ENCODE data around the gene PLEKHJ1.

PLEKHJ1 gene

DNA sequence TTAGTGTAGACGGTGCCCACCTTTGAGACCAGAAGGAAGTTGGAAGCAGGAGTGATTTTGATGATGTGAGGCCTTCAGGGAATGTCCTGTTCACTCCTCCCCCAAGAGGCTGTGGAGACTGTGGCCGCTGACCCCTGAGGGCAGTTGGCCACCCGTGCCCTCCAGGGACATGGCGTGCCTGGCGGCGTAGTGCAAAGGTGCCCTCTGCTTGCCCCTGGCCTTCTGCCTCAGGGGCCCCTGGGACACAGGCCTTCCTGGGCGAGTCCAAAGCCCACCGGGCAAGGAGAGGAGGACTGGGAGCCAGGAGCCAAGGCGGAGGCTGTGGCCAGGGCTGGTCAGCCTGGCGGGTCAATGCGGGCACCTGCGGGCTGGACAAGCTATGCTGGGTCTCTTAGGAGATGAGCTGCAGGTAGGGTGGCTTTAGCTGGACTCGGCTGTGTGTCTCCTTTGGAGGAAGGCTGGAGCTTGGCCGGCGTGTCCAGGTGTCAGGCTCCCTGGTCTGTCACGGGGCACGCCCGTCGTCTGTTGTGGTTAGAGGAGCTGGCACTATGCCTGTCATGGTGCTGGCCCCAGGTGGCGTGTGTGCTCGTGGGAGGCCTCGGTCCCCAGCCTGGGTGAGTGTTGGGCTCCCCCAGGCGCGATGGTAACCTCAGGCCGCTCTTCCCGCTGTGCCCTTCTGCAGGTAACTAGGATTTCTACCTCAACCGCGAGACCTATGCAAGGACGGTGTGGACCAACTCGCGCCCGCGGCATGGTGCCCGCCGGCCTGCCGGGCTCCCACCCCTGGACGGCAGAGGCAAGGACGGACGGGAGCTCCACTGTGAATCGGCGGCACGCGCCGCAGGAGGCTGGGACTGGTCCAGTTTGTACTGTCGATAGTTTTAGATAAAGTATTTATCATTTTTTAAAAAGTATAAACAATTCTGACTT is 6.8 kb downstream of the PLEKHJ1 start:
- no peak overlapping the region for H3K27ac ChIP-seq (ENCODE audit: low read length)
- H3K27me3 ChIP-seq (ENCODE audit: low read depth, low read length), result no peaks in the 10 kb centered on the region
- H3K4me3 ChIP-seq (ENCODE audit: low read depth in 1 of 2, low read length in 2 of 2), result no peak overlapping the region
- H3K36me3 ChIP-seq (ENCODE audit: control insufficient read depth in 1 of 2, insufficient read depth in 2 of 2, low read length in 2 of 2), result peaks cover 11 to 87% of the 10 kb centered on the region in 2 donors
- no peaks in the 10 kb centered on the region for H3K9me3 ChIP-seq (ENCODE audit: control insufficient read depth in 1 of 2, low read length in 2 of 2)
- no peaks in the 10 kb centered on the region for H3K4me1 ChIP-seq (ENCODE audit: control insufficient read depth in 1 of 2, insufficient read depth in 2 of 2, low read length in 2 of 2)

DNA sequence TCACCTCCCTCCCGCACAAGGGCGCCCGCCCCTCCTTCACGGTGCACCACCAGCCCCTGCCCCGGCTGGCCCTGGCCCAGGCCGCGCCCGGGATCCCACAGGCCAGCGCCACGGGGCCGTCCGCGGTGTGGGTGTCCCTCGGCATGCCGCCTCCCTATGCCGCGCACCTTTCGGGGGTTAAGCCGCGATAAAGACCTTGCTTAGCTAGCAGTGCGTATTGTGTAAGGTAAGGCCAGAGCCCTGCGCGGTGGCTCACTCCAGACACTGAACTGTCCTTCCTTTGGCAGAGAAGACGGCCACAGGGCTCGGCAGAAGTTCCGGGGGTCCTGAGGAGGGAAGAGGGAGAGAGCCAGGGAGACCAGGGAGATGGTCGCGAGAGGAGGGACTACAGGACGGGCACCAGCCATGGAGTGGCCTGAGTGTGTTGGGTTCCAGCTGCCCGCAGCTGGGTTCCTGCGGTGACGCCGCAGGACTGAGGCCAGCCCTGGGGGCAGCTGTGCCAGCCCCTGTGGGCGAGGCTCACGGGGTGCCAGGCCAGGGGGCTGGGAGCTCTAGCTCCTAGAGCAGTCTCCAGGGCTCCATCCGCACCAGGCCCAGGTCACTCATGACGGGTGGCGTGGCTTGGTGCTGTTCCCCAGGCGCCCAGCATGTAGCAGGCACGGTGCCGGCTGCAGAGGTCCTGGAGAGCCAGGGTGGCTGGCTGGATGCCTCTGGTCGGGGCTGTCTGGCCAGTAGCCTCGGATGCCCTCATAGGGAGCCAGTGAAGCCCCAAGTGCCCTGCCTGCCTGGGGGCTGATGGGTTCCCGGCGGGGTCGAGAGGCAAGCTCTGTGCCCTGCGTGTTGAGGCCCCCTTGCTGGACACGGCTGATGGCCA is 7.7 kb downstream of the PLEKHJ1 start:
- Histone ChIP-seq H3K36me3 (ENCODE audit: control insufficient read depth in 1 of 2, insufficient read depth in 2 of 2, low read length in 2 of 2) (peaks cover 18 to 92% of the 10 kb centered on the region in 2 donors), H3K27me3 (ENCODE audit: low read depth, low read length) (no peaks in the 10 kb centered on the region), H3K27ac (ENCODE audit: low read length) (no peak overlapping the region), H3K9me3 (ENCODE audit: control insufficient read depth in 1 of 2, low read length in 2 of 2) (no peaks in the 10 kb centered on the region), H3K4me3 (ENCODE audit: low read depth in 1 of 2, low read length in 2 of 2) (no peak overlapping the region), H3K4me1 (ENCODE audit: control insufficient read depth in 1 of 2, insufficient read depth in 2 of 2, low read length in 2 of 2) (no peaks in the 10 kb centered on the region)

DNA sequence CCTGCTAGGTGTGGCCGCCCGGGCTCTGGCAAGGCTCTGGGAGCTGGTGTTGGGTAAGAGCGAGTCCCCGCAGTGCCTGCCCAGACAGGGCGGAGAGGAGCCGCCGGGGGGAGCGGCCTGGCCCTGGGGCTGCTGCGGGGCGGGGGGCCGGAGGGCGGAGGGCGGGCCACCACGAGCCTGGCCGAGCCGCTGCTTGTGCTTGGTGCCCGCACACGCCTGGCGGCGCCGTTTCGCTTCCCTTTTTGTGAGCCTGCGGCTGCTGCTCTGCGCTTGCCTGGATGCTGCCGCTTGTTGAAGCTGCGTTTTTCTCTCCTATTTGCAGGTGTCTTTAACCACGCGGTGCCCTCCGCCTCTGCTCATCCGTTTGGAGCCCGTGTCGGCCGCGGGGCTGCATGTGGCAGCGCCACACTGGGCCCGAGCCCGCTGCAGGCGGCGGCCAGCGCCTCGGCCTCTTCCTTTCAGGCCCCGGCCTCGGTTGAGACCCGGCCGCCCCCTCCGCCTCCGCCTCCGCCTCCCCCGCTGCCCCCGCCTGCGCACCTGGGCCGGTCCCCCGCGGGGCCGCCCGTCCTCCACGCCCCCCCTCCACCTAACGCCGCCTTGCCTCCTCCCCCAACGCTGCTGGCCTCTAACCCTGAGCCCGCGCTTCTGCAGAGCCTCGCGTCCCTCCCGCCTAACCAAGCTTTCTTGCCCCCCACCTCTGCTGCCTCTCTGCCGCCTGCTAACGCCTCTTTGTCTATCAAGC is 8.5 kb downstream of the PLEKHJ1 start:
- Histone ChIP-seq H3K4me1 (ENCODE audit: control insufficient read depth in 1 of 2, insufficient read depth in 2 of 2, low read length in 2 of 2) (no peaks in the 10 kb centered on the region), H3K9me3 (ENCODE audit: control insufficient read depth in 1 of 2, low read length in 2 of 2) (no peaks in the 10 kb centered on the region), H3K36me3 (ENCODE audit: control insufficient read depth in 1 of 2, insufficient read depth in 2 of 2, low read length in 2 of 2) (peaks cover 18 to 84% of the 10 kb centered on the region in 2 donors), H3K27me3 (ENCODE audit: low read depth, low read length) (no peaks in the 10 kb centered on the region), H3K4me3 (ENCODE audit: low read depth in 1 of 2, low read length in 2 of 2) (no peak overlapping the region), H3K27ac (ENCODE audit: low read length) (no peak overlapping the region)

DNA sequence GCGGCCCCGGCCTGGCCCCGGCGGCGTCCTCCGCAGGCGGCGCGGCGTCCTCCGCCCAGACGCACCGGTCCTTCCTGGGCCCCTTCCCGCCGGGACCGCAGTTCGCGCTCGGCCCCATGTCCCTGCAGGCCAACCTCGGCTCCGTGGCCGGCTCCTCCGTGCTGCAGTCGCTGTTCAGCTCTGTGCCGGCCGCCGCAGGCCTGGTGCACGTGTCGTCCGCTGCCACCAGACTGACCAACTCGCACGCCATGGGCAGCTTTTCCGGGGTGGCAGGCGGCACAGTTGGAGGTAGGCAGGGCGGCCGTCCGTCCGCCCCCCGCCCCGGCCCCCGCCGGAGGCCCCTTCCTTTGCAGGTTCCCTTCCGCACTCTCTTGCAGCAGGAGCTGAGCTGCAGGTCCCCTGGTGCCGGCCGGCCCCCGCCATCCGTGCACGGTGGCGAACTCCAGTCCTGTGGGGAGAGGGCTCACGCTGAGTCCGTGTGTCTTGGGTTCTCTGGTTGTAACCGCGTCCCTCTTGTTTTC is 9.2 kb downstream of the PLEKHJ1 start:
- Histone ChIP-seq H3K36me3 (ENCODE audit: control insufficient read depth in 1 of 2, insufficient read depth in 2 of 2, low read length in 2 of 2) (peaks cover 18 to 82% of the 10 kb centered on the region in 2 donors), H3K4me1 (ENCODE audit: control insufficient read depth in 1 of 2, insufficient read depth in 2 of 2, low read length in 2 of 2) (no peaks in the 10 kb centered on the region), H3K27ac (ENCODE audit: low read length) (no peak overlapping the region), H3K4me3 (ENCODE audit: low read depth in 1 of 2, low read length in 2 of 2) (no peak overlapping the region), H3K9me3 (ENCODE audit: control insufficient read depth in 1 of 2, low read length in 2 of 2) (no peaks in the 10 kb centered on the region), H3K27me3 (ENCODE audit: low read depth, low read length) (no peaks in the 10 kb centered on the region)

DNA sequence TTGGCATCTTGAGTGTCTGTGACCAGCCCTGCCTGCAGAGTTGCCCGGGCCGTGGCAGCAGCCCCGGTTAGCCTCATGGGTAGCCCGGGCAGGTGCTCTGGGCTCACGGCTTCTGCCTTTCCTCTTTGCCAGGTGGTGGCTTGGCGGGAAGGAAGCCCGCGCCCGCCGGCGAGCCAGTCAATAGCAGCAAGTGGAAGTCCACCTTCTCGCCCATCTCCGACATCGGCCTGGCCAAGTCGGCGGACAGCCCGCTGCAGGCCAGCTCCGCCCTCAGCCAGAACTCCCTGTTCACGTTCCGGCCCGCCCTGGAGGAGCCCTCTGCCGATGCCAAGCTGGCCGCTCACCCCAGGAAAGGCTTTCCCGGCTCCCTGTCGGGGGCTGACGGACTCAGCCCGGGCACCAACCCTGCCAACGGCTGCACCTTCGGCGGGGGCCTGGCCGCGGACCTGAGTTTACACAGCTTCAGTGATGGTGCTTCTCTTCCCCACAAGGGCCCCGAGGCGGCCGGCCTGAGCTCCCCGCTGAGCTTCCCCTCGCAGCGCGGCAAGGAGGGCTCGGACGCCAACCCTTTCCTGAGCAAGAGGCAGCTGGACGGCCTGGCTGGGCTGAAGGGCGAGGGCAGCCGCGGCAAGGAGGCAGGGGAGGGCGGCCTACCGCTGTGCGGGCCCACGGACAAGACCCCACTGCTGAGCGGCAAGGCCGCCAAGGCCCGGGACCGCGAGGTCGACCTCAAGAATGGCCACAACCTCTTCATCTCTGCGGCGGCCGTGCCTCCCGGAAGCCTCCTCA is 9.9 kb downstream of the PLEKHJ1 start:
- H3K27ac ChIP-seq (ENCODE audit: low read length), result no peak overlapping the region
- H3K4me3 ChIP-seq (ENCODE audit: low read depth in 1 of 2, low read length in 2 of 2), result no peak overlapping the region
- peaks cover 18 to 79% of the 10 kb centered on the region in 2 donors for H3K36me3 ChIP-seq (ENCODE audit: control insufficient read depth in 1 of 2, insufficient read depth in 2 of 2, low read length in 2 of 2)
- no peaks in the 10 kb centered on the region for H3K9me3 ChIP-seq (ENCODE audit: control insufficient read depth in 1 of 2, low read length in 2 of 2)
- no peaks in the 10 kb centered on the region for H3K4me1 ChIP-seq (ENCODE audit: control insufficient read depth in 1 of 2, insufficient read depth in 2 of 2, low read length in 2 of 2)
- no peaks in the 10 kb centered on the region for H3K27me3 ChIP-seq (ENCODE audit: low read depth, low read length)

DNA sequence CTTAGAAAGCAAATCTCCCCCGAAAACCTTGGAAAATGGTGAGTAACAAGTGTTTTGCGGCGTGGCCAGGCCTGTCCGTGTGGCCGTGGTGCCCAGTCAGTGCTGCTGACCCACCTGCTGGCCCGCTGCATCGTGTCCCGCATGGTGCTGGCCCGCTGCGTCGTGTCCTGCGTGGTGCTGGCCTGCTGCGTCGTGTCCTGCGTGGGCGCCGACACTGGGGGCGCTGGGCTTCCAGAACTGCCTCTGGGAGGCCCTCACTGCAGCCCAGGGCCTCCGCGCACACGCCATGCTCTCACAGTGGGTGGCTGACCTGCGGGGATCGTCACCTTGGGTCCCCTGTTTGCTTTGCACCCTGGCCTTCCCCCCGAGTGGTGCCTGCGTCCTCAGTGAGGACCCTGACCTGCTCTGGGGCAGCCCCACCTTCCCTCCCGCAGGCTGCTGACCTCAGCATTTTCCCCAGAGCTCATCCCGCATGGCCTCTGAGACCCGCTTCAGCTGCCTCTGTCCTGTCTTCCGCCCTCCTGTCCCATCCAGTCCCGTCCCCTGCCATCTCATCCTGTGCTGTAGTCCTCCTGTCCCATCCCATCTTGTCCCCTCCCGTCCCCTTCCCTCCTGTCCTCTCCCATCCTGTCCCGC is 10.6 kb downstream of the PLEKHJ1 start:
- no peak overlapping the region for H3K27ac ChIP-seq (ENCODE audit: low read length)
- no peaks in the 10 kb centered on the region for H3K27me3 ChIP-seq (ENCODE audit: low read depth, low read length)
- H3K4me3 ChIP-seq (ENCODE audit: low read depth in 1 of 2, low read length in 2 of 2), result no peak overlapping the region
- H3K36me3 ChIP-seq (ENCODE audit: control insufficient read depth in 1 of 2, insufficient read depth in 2 of 2, low read length in 2 of 2), result peaks cover 18 to 74% of the 10 kb centered on the region in 2 donors
- no peaks in the 10 kb centered on the region for H3K9me3 ChIP-seq (ENCODE audit: control insufficient read depth in 1 of 2, low read length in 2 of 2)
- no peaks in the 10 kb centered on the region for H3K4me1 ChIP-seq (ENCODE audit: control insufficient read depth in 1 of 2, insufficient read depth in 2 of 2, low read length in 2 of 2)

DNA sequence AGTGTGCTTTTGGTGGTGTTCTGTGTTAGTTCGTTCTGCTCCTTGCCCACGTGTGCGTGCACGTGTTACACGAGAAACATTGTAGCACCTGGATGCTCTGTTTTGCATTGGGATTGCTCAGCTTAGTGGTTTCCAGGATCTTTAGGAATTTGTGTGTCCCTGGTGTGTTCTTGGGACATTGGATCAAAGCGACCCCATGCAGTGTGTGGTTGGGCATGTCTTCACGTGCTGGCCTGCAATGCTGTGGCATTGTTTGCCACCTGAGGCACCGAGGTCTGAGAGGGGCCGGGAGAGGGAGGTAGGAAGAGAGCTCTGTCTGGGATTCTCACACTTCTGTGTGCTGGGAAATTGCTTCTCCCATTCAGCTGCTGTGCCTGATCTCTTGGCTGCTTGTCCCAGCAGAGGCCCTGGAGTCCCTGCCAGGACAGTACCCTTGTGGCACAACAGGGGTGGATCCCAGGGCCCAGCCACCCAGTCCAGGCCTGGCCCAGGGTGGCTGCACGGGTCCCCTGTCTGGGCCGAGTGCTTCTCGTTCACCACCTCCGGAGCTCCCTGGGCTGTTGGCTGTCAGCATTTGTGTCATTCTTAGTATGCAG is 11.3 kb downstream of the PLEKHJ1 start:
- Histone ChIP-seq H3K27ac (ENCODE audit: low read length) (no peak overlapping the region), H3K4me3 (ENCODE audit: low read depth in 1 of 2, low read length in 2 of 2) (no peak overlapping the region), H3K4me1 (ENCODE audit: control insufficient read depth in 1 of 2, insufficient read depth in 2 of 2, low read length in 2 of 2) (no peaks in the 10 kb centered on the region), H3K27me3 (ENCODE audit: low read depth, low read length) (no peaks in the 10 kb centered on the region), H3K9me3 (ENCODE audit: control insufficient read depth in 1 of 2, low read length in 2 of 2) (no peaks in the 10 kb centered on the region), H3K36me3 (ENCODE audit: control insufficient read depth in 1 of 2, insufficient read depth in 2 of 2, low read length in 2 of 2) (peaks cover 18 to 74% of the 10 kb centered on the region in 2 donors)

DNA sequence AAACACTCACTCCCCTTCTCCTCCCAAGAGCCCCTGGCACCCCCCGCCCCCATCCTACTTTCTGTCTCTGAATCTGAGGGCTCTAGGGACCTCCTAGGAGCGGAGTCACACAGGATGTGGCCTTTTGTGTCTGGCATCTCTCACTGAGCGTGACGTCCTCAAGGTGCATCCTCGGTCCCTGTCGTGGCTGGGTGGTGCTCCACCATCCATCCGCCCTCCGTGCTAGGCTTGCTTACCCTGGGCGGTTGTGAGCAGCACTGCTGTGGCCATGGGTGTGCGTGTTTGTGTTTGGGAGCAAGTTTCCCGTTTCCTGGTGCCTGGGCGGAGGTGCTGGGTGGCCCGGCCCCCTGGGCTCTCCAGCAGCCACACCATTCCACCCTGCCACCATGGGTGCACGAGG is 12.2 kb downstream of the PLEKHJ1 start:
- Histone ChIP-seq H3K9me3 (ENCODE audit: control insufficient read depth in 1 of 2, low read length in 2 of 2) (no peaks in the 10 kb centered on the region), H3K4me3 (ENCODE audit: low read depth in 1 of 2, low read length in 2 of 2) (no peak overlapping the region), H3K27me3 (ENCODE audit: low read depth, low read length) (no peaks in the 10 kb centered on the region), H3K36me3 (ENCODE audit: control insufficient read depth in 1 of 2, insufficient read depth in 2 of 2, low read length in 2 of 2) (peaks cover 15 to 74% of the 10 kb centered on the region in 2 donors), H3K4me1 (ENCODE audit: control insufficient read depth in 1 of 2, insufficient read depth in 2 of 2, low read length in 2 of 2) (no peaks in the 10 kb centered on the region), H3K27ac (ENCODE audit: low read length) (no peak overlapping the region)

DNA sequence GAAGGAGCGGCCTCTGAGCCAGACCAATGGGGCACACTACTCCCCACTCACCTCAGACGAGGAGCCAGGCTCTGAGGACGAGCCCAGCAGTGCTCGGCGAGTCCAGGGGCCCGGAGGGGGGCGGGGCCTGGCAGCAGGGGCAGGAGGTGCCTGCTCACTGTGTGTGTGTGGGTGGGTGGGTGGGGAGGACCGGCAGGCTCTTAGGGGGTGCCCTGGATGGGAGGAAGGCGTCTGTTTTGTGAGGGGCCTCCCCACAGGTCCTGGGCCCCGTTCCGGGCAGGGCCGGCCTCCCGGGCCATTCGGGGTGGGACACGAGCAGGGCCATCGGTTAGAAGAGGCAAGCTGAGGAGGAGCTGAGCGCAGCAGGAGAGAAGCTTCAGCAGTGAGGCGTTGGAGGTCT is 12.7 kb downstream of the PLEKHJ1 start:
- Histone ChIP-seq H3K4me1 (ENCODE audit: control insufficient read depth in 1 of 2, insufficient read depth in 2 of 2, low read length in 2 of 2) (no peaks in the 10 kb centered on the region), H3K36me3 (ENCODE audit: control insufficient read depth in 1 of 2, insufficient read depth in 2 of 2, low read length in 2 of 2) (peaks cover 14 to 69% of the 10 kb centered on the region in 2 donors), H3K4me3 (ENCODE audit: low read depth in 1 of 2, low read length in 2 of 2) (no peak overlapping the region), H3K9me3 (ENCODE audit: control insufficient read depth in 1 of 2, low read length in 2 of 2) (no peaks in the 10 kb centered on the region), H3K27me3 (ENCODE audit: low read depth, low read length) (no peaks in the 10 kb centered on the region), H3K27ac (ENCODE audit: low read length) (no peak overlapping the region)

DNA sequence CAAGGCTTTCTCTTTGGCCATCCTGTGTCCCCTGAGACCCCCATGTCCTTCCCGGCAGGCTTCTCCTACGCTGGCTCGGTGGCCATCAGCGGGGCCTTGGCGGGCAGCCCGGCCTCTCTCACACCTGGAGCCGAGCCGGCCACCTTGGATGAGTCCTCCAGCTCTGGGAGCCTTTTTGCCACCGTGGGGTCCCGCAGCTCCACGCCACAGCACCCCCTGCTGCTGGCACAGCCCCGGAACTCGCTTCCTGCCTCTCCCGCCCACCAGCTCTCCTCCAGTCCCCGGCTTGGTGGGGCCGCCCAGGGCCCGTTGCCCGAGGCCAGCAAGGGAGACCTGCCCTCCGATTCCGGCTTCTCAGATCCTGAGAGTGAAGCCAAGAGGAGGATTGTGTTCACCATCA is 14.2 kb downstream of the PLEKHJ1 start:
- no peak overlapping the region for H3K4me3 ChIP-seq (ENCODE audit: low read depth in 1 of 2, low read length in 2 of 2)
- no peaks in the 10 kb centered on the region for H3K9me3 ChIP-seq (ENCODE audit: control insufficient read depth in 1 of 2, low read length in 2 of 2)
- H3K27me3 ChIP-seq (ENCODE audit: low read depth, low read length), result no peaks in the 10 kb centered on the region
- no peaks in the 10 kb centered on the region for H3K4me1 ChIP-seq (ENCODE audit: control insufficient read depth in 1 of 2, insufficient read depth in 2 of 2, low read length in 2 of 2)
- H3K36me3 ChIP-seq (ENCODE audit: control insufficient read depth in 1 of 2, insufficient read depth in 2 of 2, low read length in 2 of 2), result peaks cover 18 to 68% of the 10 kb centered on the region in 2 donors
- no peak overlapping the region for H3K27ac ChIP-seq (ENCODE audit: low read length)
